SK-N-SH (cell line): ENCODE data around the gene KIZ. TPM values are rescaled to one million over a fixed set of nuclear protein-coding genes. Genes with fewer than 3 reads are reported as not detected.
"Not testable (repeated sequence)": the region's sequence is repeated elsewhere in the genome, so short reads cannot be mapped to it uniquely, and the experiment has no call there.

ENCODE experiments used
- CTCF ChIA-PET: fragments of 300-600, 350-600 bp; formaldehyde crosslinking; extraction: SDS; loops from one replicate; lab custom pipeline; 2021; lab: Yijun Ruan, JAX
- POLR2A ChIA-PET: fragments of 350-600 bp; sonication (Branson Sonifier 250); formaldehyde crosslinking; extraction: SDS; loops from one replicate; lab custom pipeline; 2020; ENCODE audit warnings: antibody characterized with exemption, inconsistent platforms; lab: Yijun Ruan, JAX
- DNase-seq: peaks from one replicate; pipeline ENCODE4 v3.0.0; 2012
- H2AFZ ChIP-seq: fragments of 200-600 bp; sonication (generic); 2 replicates; pipeline ENCODE4 v1.8.1; 2016; ENCODE audit warnings: antibody characterized with exemption, mild to moderate bottlenecking, low read depth
- H3F3A ChIP-seq: fragments of 200-600 bp; sonication (generic); replicated peaks from 2 replicates; pipeline ENCODE3; 2016; ENCODE audit warnings: antibody characterized with exemption, mild to moderate bottlenecking; ENCODE audit not compliant: insufficient read depth
- H3K27ac ChIP-seq, 2 experiments: fragments of 200-500 bp in 1 of 2; fragments of 200-600 bp in 1 of 2; sonication (Bioruptor generic) in 1 of 2; sonication (generic), shearing (Covaris generic) in 1 of 2; 2 replicates each; pipeline versions ENCODE4 v1.5.1 to v1.6.1; 2014 to 2016; ENCODE audit warnings: low read depth in 2 of 2, inconsistent platforms in 1 of 2, low read length in 1 of 2, mild to moderate bottlenecking in 1 of 2, mixed read lengths in 1 of 2
- H3K27me3 ChIP-seq: fragments of 200-600 bp; sonication (generic), shearing (Covaris generic); 2 replicates; pipeline ENCODE4 v1.6.1; 2016; ENCODE audit warnings: mixed run types; ENCODE audit not compliant: insufficient read depth
- H3K36me3 ChIP-seq, 2 experiments: fragments of 200-500 bp in 1 of 2; fragments of 200-600 bp in 1 of 2; sonication (Bioruptor generic) in 1 of 2; sonication (generic) in 1 of 2; replicated peaks in 1 of 2; 2 replicates each; pipeline versions ENCODE3 to v1.5.1; 2014 to 2016; ENCODE audit warnings: low read length in 1 of 2, mild to moderate bottlenecking in 1 of 2; ENCODE audit not compliant: insufficient read depth in 2 of 2, control insufficient read depth in 1 of 2
- H3K4me1 ChIP-seq, 2 experiments: fragments of 200-500 bp in 1 of 2; fragments of 200-600 bp in 1 of 2; sonication (Bioruptor generic) in 1 of 2; sonication (generic), shearing (Covaris generic) in 1 of 2; 2 replicates each; pipeline versions ENCODE4 v1.5.1 to v1.6.1; 2014 to 2016; ENCODE audit warnings: low read depth in 1 of 2, low read length in 1 of 2, mixed run types in 1 of 2; ENCODE audit not compliant: insufficient read depth in 2 of 2, control insufficient read depth in 1 of 2
- H3K4me2 ChIP-seq: fragments of 200-600 bp; sonication (generic), shearing (Covaris generic); 2 replicates; pipeline ENCODE4 v1.6.1; 2017; ENCODE audit warnings: mixed run types
- H3K4me3 ChIP-seq, 2 experiments: fragments of 200-500 bp in 1 of 2; fragments of 200-600 bp in 1 of 2; sonication (Bioruptor generic) in 1 of 2; sonication (generic), shearing (Covaris generic) in 1 of 2; 2 replicates each; pipeline versions ENCODE4 v1.5.1 to v1.8.1; 2014 to 2016; ENCODE audit warnings: low read depth in 2 of 2, inconsistent platforms in 1 of 2, low read length in 1 of 2, mild to moderate bottlenecking in 1 of 2, mixed read lengths in 1 of 2, moderate library complexity in 1 of 2
- H3K79me2 ChIP-seq: fragments of 200-600 bp; sonication (generic); 2 replicates; pipeline ENCODE4 v1.8.1; 2017; ENCODE audit warnings: mild to moderate bottlenecking; ENCODE audit not compliant: insufficient read depth
- H3K9ac ChIP-seq: fragments of 200-600 bp; sonication (generic); 2 replicates; pipeline ENCODE4 v1.6.1; 2017; ENCODE audit warnings: mixed run types
- H3K9me2 ChIP-seq: fragments of 200-600 bp; sonication (generic); 2 replicates; pipeline ENCODE4 v1.6.1; 2017; ENCODE audit warnings: mixed run types
- H3K9me3 ChIP-seq: fragments of 200-600 bp; sonication (generic); 2 replicates; pipeline ENCODE4 v1.6.1; 2017; ENCODE audit warnings: mixed run types, mild to moderate bottlenecking, moderate library complexity
- H4K20me1 ChIP-seq: fragments of 200-600 bp; sonication (generic); 2 replicates; pipeline ENCODE4 v1.6.1; 2017; ENCODE audit warnings: mild to moderate bottlenecking, mixed run types; ENCODE audit not compliant: insufficient read depth
- ELF1 ChIP-seq: IDR thresholded peaks from 2 replicates; pipeline ENCODE4 v1.4.0; 2012
- EZH2phosphoT487 ChIP-seq: fragments of 200-600 bp; sonication (generic); IDR thresholded peaks from 2 replicates; pipeline ENCODE4 v1.6.1; 2017; ENCODE audit warnings: low read depth, mixed run types, mild to moderate bottlenecking, antibody characterized with exemption, moderate library complexity, borderline replicate concordance
- FOXM1 ChIP-seq: IDR thresholded peaks from 2 replicates; pipeline ENCODE4 v1.4.0; 2012; ENCODE audit warnings: low read depth, mild to moderate bottlenecking
- MEF2A ChIP-seq: IDR thresholded peaks from 2 replicates; pipeline ENCODE4 v1.4.0; 2012; ENCODE audit warnings: low read depth, borderline replicate concordance
- MXI1 ChIP-seq: IDR thresholded peaks from 2 replicates; pipeline ENCODE4 v1.6.1; 2012; ENCODE audit warnings: mild to moderate bottlenecking, low read depth, low read length, improper control_type of control experiment
- NFIC ChIP-seq: IDR thresholded peaks from 2 replicates; pipeline ENCODE4 v1.4.0; 2012; ENCODE audit warnings: borderline replicate concordance
- NRF1 ChIP-seq: IDR thresholded peaks from 2 replicates; pipeline ENCODE4 v1.6.1; 2012; ENCODE audit warnings: low read depth, mild to moderate bottlenecking, low read length
- POLR2AphosphoS5 ChIP-seq: IDR thresholded peaks from 2 replicates; pipeline ENCODE4 v1.6.1; 2012; ENCODE audit warnings: low read depth, low read length
- RAD21 ChIP-seq: IDR thresholded peaks from 2 replicates; pipeline ENCODE4 v1.6.1; 2012; ENCODE audit warnings: mild to moderate bottlenecking, low read length
- RFX5 ChIP-seq: IDR thresholded peaks from 2 replicates; pipeline ENCODE4 v1.6.1; 2012; ENCODE audit warnings: mild to moderate bottlenecking, improper control_type of control experiment, low read length
- SIN3A ChIP-seq: IDR thresholded peaks from 2 replicates; pipeline ENCODE4 v1.6.1; 2012; ENCODE audit warnings: low read depth, mild to moderate bottlenecking, low read length, moderate library complexity, borderline replicate concordance
- TAF1 ChIP-seq: IDR thresholded peaks from 2 replicates; pipeline ENCODE4 v1.6.1; 2012; ENCODE audit warnings: low read depth, mild to moderate bottlenecking, low read length, moderate library complexity, borderline replicate concordance
- TEAD4 ChIP-seq: IDR thresholded peaks from 2 replicates; pipeline ENCODE4 v1.4.0; 2012; ENCODE audit warnings: mild to moderate bottlenecking, borderline replicate concordance; ENCODE audit not compliant: insufficient read depth
- WGBS: methylation state at CpG from one replicate; pipeline ENCODE4 v1.1.6; 2017; ENCODE audit warnings: low lambda C conversion rate; 5-methylcytosine and 5-hydroxymethylcytosine counted together
- polyA plus RNA-seq, 3 experiments: library from polyadenylated mRNA; depleted of rRNA; stranded (reverse); fragments of >200 nt; gene quantifications; 2 replicates each; pipeline ENCODE4 v1.2.3, GENCODE V29; 2012
- TF ChIP-seq, protein P1 (sequence below): IDR thresholded peaks from 2 replicates; pipeline ENCODE4 v1.4.0; 2012; ENCODE audit warnings: low read depth, borderline replicate concordance
- TF ChIP-seq, protein P2 (sequence below): IDR thresholded peaks from 2 replicates; pipeline ENCODE4 v1.4.0; 2012; ENCODE audit warnings: low read depth, borderline replicate concordance

The KIZ gene
- polyA plus RNA-seq, 1 of the 3 experiments (the other 2 are of a cell fraction): 3.9 TPM

DNA sequence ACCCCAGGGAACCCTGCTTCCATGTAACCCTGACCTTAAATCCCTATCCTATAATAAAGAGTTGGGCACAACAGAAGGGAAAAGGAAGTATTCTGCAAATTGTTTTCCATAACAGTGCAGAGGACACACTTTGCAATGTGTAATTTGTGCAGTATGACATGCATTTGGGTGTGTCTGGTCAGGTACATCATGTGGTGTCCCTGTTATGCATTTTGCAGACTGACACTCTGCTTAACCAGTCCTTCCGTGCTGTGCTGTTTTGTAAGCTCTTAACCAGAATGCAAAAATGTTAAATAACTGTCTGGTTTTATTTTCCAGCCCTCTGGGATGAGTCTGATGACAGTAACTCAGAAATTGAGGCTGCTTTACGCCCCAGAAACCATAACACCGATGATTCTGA lies 120.3 kb downstream of the KIZ start (continued):
- no peak for TF ChIP-seq ELF1

DNA sequence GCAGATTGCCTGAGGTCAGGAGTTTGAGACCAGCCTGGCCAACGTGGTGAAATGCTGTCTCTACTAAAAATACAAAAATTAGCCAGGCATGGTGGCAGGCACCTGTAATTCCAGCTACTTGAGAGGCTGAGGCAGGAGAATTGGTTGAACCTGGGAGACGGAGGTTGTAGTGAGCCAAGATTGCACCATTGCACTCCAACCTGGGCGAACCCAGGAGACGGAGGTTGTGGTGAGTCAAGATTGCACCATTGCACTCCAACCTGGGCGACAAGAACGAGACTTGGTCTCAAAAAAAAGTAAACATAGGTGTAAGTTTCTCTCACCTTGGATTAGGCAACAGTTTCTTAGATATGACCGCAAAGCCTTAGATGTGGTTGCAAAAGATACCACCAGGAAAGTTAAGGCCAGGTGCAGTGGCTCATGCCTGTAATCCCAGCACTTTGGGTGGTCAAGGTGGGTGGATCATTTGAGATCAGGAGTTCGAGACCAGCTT lies 121.8 kb downstream of the KIZ start:
- H3K36me3 ChIP-seq, H3K27me3 ChIP-seq, H3K4me1 ChIP-seq, H3F3A ChIP-seq, H3K4me3 ChIP-seq, H3K9me3 ChIP-seq, H2AFZ ChIP-seq, H3K4me2 ChIP-seq, DNase-seq, H4K20me1 ChIP-seq, H3K27ac ChIP-seq, H3K79me2 ChIP-seq, H3K9me2 ChIP-seq, POLR2A ChIA-PET, H3K9ac ChIP-seq: not testable (repeated sequence)
- CTCF ChIA-PET: interaction anchor here (5.4 kb wide), 1 partner anchor 12 kb away, joined by 53 read pairs; no protein-coding TSS in a partner anchor
- 57% methylated on average over 8 of the region's 8 CpGs for WGBS

DNA sequence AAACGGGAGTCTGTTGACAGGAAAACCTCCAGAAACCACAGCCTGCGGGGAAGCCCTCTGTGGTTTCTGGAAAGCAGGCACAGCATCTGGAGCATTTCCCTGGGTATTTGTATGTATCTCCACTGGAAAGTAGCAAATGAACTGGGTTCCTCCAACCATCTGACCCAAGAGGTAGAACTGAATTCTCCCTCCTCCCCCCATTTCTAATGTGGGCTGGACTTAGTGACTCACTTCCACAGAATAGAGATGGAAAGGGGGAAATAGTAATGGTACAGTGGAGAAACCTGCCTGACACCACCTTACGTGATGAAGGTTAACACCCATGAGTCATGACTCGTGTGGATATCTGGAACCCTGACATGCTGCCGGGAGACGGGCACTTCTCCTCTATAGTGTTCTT lies 125.4 kb downstream of the KIZ start:
- Histone ChIP-seq H3K9me3 (no peaks in the 10 kb centered on the region), H3K4me2 (no peak overlapping the region), H3K4me1 (no peaks in the 10 kb centered on the region), H2AFZ (no peak overlapping the region), H3K79me2 (no peaks in the 10 kb centered on the region), H3K27me3 (no peaks in the 10 kb centered on the region)
- 46% methylated on average over 6 of the region's 6 CpGs for WGBS
- no peak for TF ChIP-seq NRF1
- TF ChIP-seq RAD21: no peak
- no peak for TF ChIP-seq POLR2AphosphoS5
- TF ChIP-seq TAF1: no peak
- TF ChIP-seq EZH2phosphoT487: no peak
- TF ChIP-seq NFIC: no peak
- TF ChIP-seq MEF2A: no peak
- TF ChIP-seq RFX5: no peak
- no peak for TF ChIP-seq TEAD4
- TF ChIP-seq, protein P1, sequence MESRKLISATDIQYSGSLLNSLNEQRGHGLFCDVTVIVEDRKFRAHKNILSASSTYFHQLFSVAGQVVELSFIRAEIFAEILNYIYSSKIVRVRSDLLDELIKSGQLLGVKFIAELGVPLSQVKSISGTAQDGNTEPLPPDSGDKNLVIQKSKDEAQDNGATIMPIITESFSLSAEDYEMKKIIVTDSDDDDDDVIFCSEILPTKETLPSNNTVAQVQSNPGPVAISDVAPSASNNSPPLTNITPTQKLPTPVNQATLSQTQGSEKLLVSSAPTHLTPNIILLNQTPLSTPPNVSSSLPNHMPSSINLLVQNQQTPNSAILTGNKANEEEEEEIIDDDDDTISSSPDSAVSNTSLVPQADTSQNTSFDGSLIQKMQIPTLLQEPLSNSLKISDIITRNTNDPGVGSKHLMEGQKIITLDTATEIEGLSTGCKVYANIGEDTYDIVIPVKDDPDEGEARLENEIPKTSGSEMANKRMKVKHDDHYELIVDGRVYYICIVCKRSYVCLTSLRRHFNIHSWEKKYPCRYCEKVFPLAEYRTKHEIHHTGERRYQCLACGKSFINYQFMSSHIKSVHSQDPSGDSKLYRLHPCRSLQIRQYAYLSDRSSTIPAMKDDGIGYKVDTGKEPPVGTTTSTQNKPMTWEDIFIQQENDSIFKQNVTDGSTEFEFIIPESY: no peak
- no peak for TF ChIP-seq FOXM1
- TF ChIP-seq MXI1: no peak
- TF ChIP-seq SIN3A: no peak
- TF ChIP-seq, protein P2, sequence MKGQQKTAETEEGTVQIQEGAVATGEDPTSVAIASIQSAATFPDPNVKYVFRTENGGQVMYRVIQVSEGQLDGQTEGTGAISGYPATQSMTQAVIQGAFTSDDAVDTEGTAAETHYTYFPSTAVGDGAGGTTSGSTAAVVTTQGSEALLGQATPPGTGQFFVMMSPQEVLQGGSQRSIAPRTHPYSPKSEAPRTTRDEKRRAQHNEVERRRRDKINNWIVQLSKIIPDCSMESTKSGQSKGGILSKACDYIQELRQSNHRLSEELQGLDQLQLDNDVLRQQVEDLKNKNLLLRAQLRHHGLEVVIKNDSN: no peak
- TF ChIP-seq, all 33 proteins: peak for 0
- H3K27ac ChIP-seq: no peak overlapping the region
- no peak for DNase-seq
- H3F3A ChIP-seq: no peaks in the 10 kb centered on the region
- no peak overlapping the region for H3K4me3 ChIP-seq
- H4K20me1 ChIP-seq: no peaks in the 10 kb centered on the region
- no peaks in the 10 kb centered on the region for H3K36me3 ChIP-seq
- no peaks in the 10 kb centered on the region for H3K9me2 ChIP-seq
- ChIA-PET POLR2A (no interaction called here), CTCF (interaction anchor here (2.6 kb wide), 1 partner anchor 16 kb away, joined by 17 read pairs; no protein-coding TSS in a partner anchor)
- no peak overlapping the region for H3K9ac ChIP-seq
